ENCODE measurements around the gene PHOX2A. TPM values are rescaled to one million over a fixed set of nuclear protein-coding genes. Genes with fewer than 3 reads are reported as not detected.
A peak's percentile ranks its signal among the peaks of the same experiment; 100 is the strongest.

The PHOX2A gene
- total and polyA plus RNA-seq, 2 of the 13 experiments (the other 11 are each of a cell fraction or from before 2014, with no cell fraction given): not detected

- no peak for TF ChIP-seq ZNF660 (CRISPR knock-in tag; IDR thresholded peaks at IDR 0.05; ENCODE audit: borderline replicate concordance, low read depth)
- TF ChIP-seq ZNF318 (CRISPR knock-in tag; IDR thresholded peaks at IDR 0.05): no peak
- TF ChIP-seq ZNF580 (CRISPR knock-in tag; IDR thresholded peaks at IDR 0.05; ENCODE audit: borderline replicate concordance, low read depth): peak; percentile 40; the same call in 1 of the 2 replicates
- TF ChIP-seq, protein P1, sequence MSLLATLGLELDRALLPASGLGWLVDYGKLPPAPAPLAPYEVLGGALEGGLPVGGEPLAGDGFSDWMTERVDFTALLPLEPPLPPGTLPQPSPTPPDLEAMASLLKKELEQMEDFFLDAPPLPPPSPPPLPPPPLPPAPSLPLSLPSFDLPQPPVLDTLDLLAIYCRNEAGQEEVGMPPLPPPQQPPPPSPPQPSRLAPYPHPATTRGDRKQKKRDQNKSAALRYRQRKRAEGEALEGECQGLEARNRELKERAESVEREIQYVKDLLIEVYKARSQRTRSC (CRISPR knock-in tag; IDR thresholded peaks at IDR 0.05; ENCODE audit: low read depth): no peak
- 0 out of 2 replicates have a peak, but pooled peaks have one; percentile 23 for TF ChIP-seq SMAD3 (CRISPR knock-in tag; IDR thresholded peaks at IDR 0.05)
- no peak for TF ChIP-seq CREBL2 (CRISPR knock-in tag; IDR thresholded peaks at IDR 0.05; ENCODE audit: borderline replicate concordance)
- no peak for TF ChIP-seq HOXA5 (CRISPR knock-in tag; IDR thresholded peaks at IDR 0.05)
- TF ChIP-seq SAFB2 (CRISPR knock-in tag; IDR thresholded peaks at IDR 0.05; ENCODE audit: borderline replicate concordance, low read depth): no peak
- peak; percentile 69 for TF ChIP-seq KAT8 (CRISPR knock-in tag; IDR thresholded peaks at IDR 0.05)
- no peak for TF ChIP-seq AFF4 (CRISPR knock-in tag; IDR thresholded peaks at IDR 0.05)
- TF ChIP-seq ZNF138 (CRISPR knock-in tag; IDR thresholded peaks at IDR 0.05; ENCODE audit: low read depth): no peak
- peak; percentile 51 for TF ChIP-seq ZNF18 (CRISPR knock-in tag; IDR thresholded peaks at IDR 0.05; ENCODE audit: insufficient replicate concordance)
- no peak for TF ChIP-seq PHB2 (IDR thresholded peaks at IDR 0.05; ENCODE audit: partially characterized antibody)
Observed at GRCh38 chr11:72222907-72223614, 20.9 kb downstream of the PHOX2A start (continued).
